PC-3 (cell line): ENCODE results near the gene SNTB2. TPM values are rescaled to one million over a fixed set of nuclear protein-coding genes. Genes with fewer than 3 reads are reported as not detected.
"Not testable (repeated sequence)": the region's sequence is repeated elsewhere in the genome, so short reads cannot be mapped to it uniquely, and the experiment has no call there.

ENCODE experiments used
- ATAC-seq: fragments of 200-7000 bp; cut with Tn5 transposase; 2 replicates; pipeline ENCODE4 v1.9.1; 2020; ENCODE audit warnings: mild to moderate bottlenecking, moderate library complexity
- BruUV-seq: library from RNA; stranded (reverse); fragments of 400-500 nt; replicated peaks from 2 replicates; lab custom pipeline; 2021; lab: Mats Ljungman, UMichigan
- CTCF ChIA-PET: fragments of 300-600 bp; sonication (Branson Sonifier 250); formaldehyde crosslinking; loops from one replicate; lab custom pipeline; 2022; ENCODE audit warnings: antibody characterized with exemption; lab: Charles Lee
- POLR2A ChIA-PET: fragments of 300-600 bp; sonication (Branson Sonifier 250); formaldehyde crosslinking; loops from one replicate; lab custom pipeline; 2022; ENCODE audit warnings: antibody characterized with exemption; ENCODE audit not compliant: unreplicated experiment; lab: Charles Lee
- DNase-seq: peaks from one replicate; pipeline ENCODE4 v3.0.0-alpha.2; 2015
- H2AFZ ChIP-seq: fragments of 300-600 bp; sonication (generic); 2 replicates; pipeline ENCODE4 v1.6.0; 2016; ENCODE audit warnings: antibody characterized with exemption, low read length
- H3F3A ChIP-seq: fragments of 300-600 bp; sonication (generic); one replicate; pipeline ENCODE4 v1.6.0; 2017; ENCODE audit warnings: antibody characterized with exemption, low read length, control low read depth, mild to moderate bottlenecking; ENCODE audit not compliant: unreplicated experiment
- H3K27ac ChIP-seq: fragments of 300-600 bp; sonication (generic); 2 replicates; pipeline ENCODE4 v1.5.1; 2016; ENCODE audit warnings: mild to moderate bottlenecking, low read length
- H3K27me3 ChIP-seq: fragments of 300-600 bp; sonication (generic); 2 replicates; pipeline ENCODE4 v1.6.1; 2016; ENCODE audit warnings: low read length, mixed read lengths
- H3K36me3 ChIP-seq: fragments of 300-600 bp; sonication (generic); 2 replicates; pipeline ENCODE4 v1.6.1; 2016; ENCODE audit warnings: low read depth, mixed run types, low read length, mixed read lengths
- H3K4me1 ChIP-seq: fragments of 300-600 bp; sonication (generic); 2 replicates; pipeline ENCODE4 v1.5.1; 2016; ENCODE audit warnings: low read length; ENCODE audit not compliant: insufficient read depth
- H3K4me2 ChIP-seq: fragments of 300-600 bp; sonication (generic); 2 replicates; pipeline ENCODE4 v1.6.0; 2016; ENCODE audit warnings: low read length
- H3K4me3 ChIP-seq: fragments of 300-600 bp; sonication (generic); 2 replicates; pipeline ENCODE4 v1.5.1; 2016; ENCODE audit warnings: mild to moderate bottlenecking, low read length, mixed read lengths
- H3K79me2 ChIP-seq: fragments of 300-600 bp; sonication (generic); 2 replicates; pipeline ENCODE4 v1.6.1; 2017; ENCODE audit warnings: low read length, mixed read lengths
- H3K9ac ChIP-seq: fragments of 300-600 bp; sonication (generic); 2 replicates; pipeline ENCODE4 v1.6.0; 2016; ENCODE audit warnings: mild to moderate bottlenecking, low read length
- H3K9me2 ChIP-seq: fragments of 300-600 bp; sonication (generic); replicated peaks from 2 replicates; pipeline ENCODE4 v1.6.1; 2016; ENCODE audit warnings: mixed run types, low read length, mixed read lengths
- H3K9me3 ChIP-seq: fragments of 300-600 bp; sonication (generic); 2 replicates; pipeline ENCODE4 v1.6.1; 2016; ENCODE audit warnings: low read length, mixed read lengths
- H4K20me1 ChIP-seq: fragments of 300-600 bp; sonication (generic); 2 replicates; pipeline ENCODE4 v1.6.1; 2016; ENCODE audit warnings: low read length, mixed read lengths
- CTCF ChIP-seq: fragments of 300-600 bp; sonication (generic); conservative IDR thresholded peaks from 2 replicates; pipeline ENCODE4 v1.5.1; 2017; ENCODE audit warnings: antibody characterized with exemption, low read depth, mild to moderate bottlenecking, low read length
- EZH2 ChIP-seq: fragments of 300-600 bp; sonication (generic); IDR thresholded peaks from one replicate; pipeline ENCODE4 v1.6.1; 2017; ENCODE audit warnings: antibody characterized with exemption, mild to moderate bottlenecking, low read length; ENCODE audit not compliant: unreplicated experiment
- EZH2phosphoT487 ChIP-seq: fragments of 300-600 bp; sonication (generic); IDR thresholded peaks from 2 replicates; pipeline ENCODE4 v1.6.1; 2018; ENCODE audit warnings: mild to moderate bottlenecking, antibody characterized with exemption, low read length, borderline replicate concordance
- intact Hi-C: fragments of 100-400 bp; cut with micrococcal nuclease; formaldehyde crosslinking; loops from 2 replicates; pipeline ENCODE4 v1.9.0; 2023
- total RNA-seq: library from RNA; depleted of rRNA; stranded (reverse); fragments of >200 nt; gene quantifications from 2 replicates; pipeline ENCODE4 v1.2.3, GENCODE V29; 2014

The SNTB2 gene
- total RNA-seq, 1 experiment from 2014 or later: 40.4 TPM

- Histone ChIP-seq H3K9ac (no peak overlapping the region), H3K27ac (no peak overlapping the region), H3K9me3 (no peaks in the 10 kb centered on the region), H3K4me3 (no peak overlapping the region), H3K4me2 (no peak overlapping the region), H3K27me3 (no peaks in the 10 kb centered on the region), H4K20me1 (no peaks in the 10 kb centered on the region), H3K4me1 (no peaks in the 10 kb centered on the region), H3K9me2 (no peaks in the 10 kb centered on the region), H3F3A (no peaks in the 10 kb centered on the region), H3K36me3 (no peaks in the 10 kb centered on the region), H3K79me2 (no peaks in the 10 kb centered on the region), H2AFZ (no peak overlapping the region)
- DNase-seq (no peak), ATAC-seq (no peak)
- intact Hi-C loops: no loop called here
- no TSS peak for BruUV-seq
- ChIA-PET POLR2A (no interaction called here), CTCF (no interaction called here)
- TF ChIP-seq EZH2phosphoT487 (no peak), EZH2 (no peak), CTCF (no peak)
These were observed 107.1 kb downstream of the SNTB2 start for GRCh38 chr16:69294051-69294450.

DNA sequence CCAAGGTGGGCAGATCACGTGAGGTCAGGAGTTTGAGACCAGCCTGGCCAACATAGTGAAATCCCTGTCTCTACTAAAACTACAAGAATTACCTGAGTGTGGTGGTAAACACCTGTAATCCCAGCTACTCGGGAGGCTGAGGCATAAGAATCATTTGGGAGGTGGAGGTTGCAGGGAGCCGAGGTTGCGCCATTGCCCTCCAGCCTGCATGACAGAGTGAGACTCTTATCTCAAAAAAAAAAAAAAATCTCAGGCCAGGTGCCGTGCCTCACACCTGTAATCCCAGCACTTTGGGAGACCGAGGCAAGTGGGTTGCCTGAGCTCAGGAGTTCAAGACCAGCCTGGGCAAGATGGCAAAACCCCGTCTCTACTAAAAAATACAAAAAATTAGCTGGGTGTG lies 109.8 kb downstream of the SNTB2 start:
- POLR2A ChIA-PET, DNase-seq, H3K27me3 ChIP-seq, intact Hi-C loops, H3K4me2 ChIP-seq, H3K4me1 ChIP-seq, ATAC-seq, CTCF ChIA-PET, H3K9me3 ChIP-seq, H3K9ac ChIP-seq, H3F3A ChIP-seq, H3K4me3 ChIP-seq, BruUV-seq, H3K79me2 ChIP-seq, H4K20me1 ChIP-seq, H3K27ac ChIP-seq, H3K9me2 ChIP-seq, H2AFZ ChIP-seq, H3K36me3 ChIP-seq: not testable (repeated sequence)

DNA sequence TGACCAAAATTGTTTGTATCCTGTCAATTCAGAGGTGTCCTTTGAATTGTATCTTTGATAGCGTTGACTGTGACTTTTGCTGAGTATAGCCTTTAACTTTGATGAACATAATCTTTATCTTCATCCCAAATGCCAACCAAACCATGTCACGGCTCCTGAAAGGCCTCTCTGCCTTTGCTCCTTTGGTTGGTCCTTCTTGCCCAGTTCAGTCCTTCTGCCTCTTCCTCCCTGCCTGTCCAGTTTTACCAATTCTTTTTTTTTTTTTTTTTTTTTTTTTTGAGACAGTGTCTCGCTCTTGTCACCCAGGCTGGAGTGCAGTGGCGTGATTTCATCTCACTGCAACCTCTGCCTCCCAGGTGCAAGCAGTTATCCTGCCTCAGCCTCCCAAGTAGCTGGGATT lies 111.3 kb downstream of the SNTB2 start:
- no peak overlapping the region for H2AFZ ChIP-seq
- H3K4me2 ChIP-seq: no peak overlapping the region
- no peaks in the 10 kb centered on the region for H4K20me1 ChIP-seq
- no peak overlapping the region for H3K27ac ChIP-seq
- no TSS peak for BruUV-seq
- ATAC-seq (no peak), DNase-seq (no peak)
- no peaks in the 10 kb centered on the region for H3K36me3 ChIP-seq
- ChIA-PET POLR2A (no interaction called here), CTCF (no interaction called here)
- H3F3A ChIP-seq: no peaks in the 10 kb centered on the region
- H3K9me2 ChIP-seq: no peaks in the 10 kb centered on the region
- intact Hi-C loops: no loop called here
- no peaks in the 10 kb centered on the region for H3K79me2 ChIP-seq
- H3K9me3 ChIP-seq: no peaks in the 10 kb centered on the region
- H3K4me1 ChIP-seq: no peaks in the 10 kb centered on the region
- H3K4me3 ChIP-seq: no peak overlapping the region
- H3K9ac ChIP-seq: no peak overlapping the region
- no peaks in the 10 kb centered on the region for H3K27me3 ChIP-seq
- no peak for TF ChIP-seq EZH2
- no peak for TF ChIP-seq CTCF
- no peak for TF ChIP-seq EZH2phosphoT487
